GM18508 (cell line): ENCODE measurements around the gene FBXL17.

Experiments
- ATAC-seq: cut with Tn5 transposase; IDR thresholded peaks from one replicate; pipeline ENCODE4 v1.9.1; 2021; ENCODE audit warnings: moderate number of reproducible peaks; ENCODE audit not compliant: insufficient read depth, unreplicated experiment

The FBXL17 gene

GRCh38 chr5:107887166-107887943, 494.5 kb downstream of the FBXL17 start:
- no peak for ATAC-seq

- ATAC-seq = no peak
Measured at GRCh38 chr5:107885601-107886000, 496.3 kb downstream of the FBXL17 start.

- no peak for ATAC-seq
Measured at GRCh38 chr5:107884871-107885270, 497.0 kb downstream of the FBXL17 start.

DNA sequence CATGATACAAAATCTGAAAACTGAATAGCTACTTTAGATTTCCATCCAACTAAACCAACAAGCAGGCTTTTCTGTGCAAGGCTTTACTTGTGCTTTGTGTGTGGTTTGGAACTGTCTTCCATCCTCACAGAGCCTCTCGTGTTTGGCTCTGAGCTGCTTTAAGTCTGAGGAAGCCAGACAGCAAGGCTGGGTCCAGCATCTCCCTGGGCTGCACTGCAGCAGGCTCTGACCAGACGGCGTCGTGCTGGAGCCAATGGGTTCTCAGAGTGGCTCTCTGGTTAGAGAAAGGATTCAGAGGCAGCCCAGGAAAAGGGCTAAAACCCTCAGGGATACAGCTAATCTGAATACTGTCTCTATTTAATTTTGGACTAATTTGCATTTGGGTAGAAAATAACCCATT, 503.2 kb downstream of the FBXL17 start:
- no peak for ATAC-seq

DNA sequence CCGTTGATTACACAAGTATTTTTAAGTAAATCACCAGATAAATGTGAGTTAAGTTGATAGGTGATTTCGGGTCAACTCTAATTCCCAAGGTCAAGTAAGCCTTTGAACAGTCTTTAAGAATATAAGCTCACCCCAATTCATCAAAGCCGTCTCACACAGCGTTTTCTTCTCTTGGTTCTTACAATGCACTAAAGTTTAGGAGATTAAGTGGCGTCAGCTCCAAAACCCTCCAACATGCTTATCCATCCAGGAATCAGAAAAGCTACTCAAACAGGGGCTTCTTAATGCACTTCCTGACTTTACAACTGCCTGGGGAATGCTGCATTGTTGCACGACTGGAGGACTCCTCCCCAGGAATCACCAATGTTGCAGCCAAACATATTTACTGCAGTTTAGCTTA, 505.0 kb downstream of the FBXL17 start:
- no peak for ATAC-seq

DNA sequence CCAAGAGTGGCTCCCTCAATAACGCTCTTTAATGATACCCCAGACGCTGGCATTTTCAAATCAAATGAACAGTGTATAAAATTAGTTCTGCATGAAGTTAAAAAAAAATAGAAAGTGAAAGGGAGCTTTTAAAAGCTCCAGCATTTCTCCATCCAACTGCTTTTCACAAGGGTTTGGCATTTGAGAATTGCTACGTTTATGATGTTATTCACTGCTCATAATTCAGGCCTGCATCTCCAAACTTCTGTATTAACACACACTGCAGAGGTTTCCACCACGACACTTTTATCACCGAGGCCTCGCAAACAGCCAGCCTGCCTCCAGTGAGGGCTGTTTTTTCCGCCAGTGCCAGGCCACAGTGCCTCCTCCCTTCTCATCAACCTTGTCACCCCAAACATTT, 505.6 kb downstream of the FBXL17 start:
- no peak for ATAC-seq

DNA sequence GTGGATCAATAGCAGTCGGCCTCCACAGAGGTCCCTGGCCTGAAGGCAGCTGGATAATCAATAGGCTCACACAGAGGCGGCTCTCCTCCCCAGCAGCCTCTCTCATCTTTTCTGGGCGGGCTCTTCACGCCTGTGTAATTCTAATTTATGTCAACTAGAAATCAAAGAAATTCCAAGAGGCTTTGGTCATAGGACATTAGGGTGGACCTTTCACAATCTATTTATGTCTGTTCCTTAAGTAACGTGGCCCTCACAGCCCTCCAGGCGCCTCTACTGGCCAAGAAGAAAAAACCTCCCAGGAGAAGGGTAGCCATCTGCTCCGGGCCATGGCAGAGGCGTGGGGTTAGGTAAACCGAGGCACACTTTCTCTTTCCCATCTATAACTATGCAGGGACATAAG, 506.1 kb downstream of the FBXL17 start:
- ATAC-seq = no peak

GRCh38 chr5:107874795-107875194, 507.1 kb downstream of the FBXL17 start:
- no peak for ATAC-seq

DNA sequence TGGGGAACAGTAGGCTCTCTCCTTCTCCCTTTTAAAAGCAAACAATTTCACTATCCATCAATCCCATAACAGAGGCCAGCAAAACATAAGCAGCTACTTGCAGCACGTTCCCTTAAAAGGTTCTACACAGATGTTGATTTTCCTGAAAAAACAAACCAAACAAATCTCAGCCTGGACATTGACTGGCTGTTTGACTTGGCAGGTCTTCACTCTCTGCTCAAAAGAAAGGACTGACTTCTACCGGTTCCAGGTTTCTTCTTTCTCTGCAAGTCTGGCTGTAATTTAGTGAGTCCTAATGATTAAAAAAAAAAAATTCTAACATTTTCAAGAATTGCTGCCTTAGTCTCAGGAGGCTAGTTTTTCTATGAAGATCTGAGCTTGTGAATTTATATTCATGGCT, 508.0 kb downstream of the FBXL17 start:
- ATAC-seq = no peak

DNA sequence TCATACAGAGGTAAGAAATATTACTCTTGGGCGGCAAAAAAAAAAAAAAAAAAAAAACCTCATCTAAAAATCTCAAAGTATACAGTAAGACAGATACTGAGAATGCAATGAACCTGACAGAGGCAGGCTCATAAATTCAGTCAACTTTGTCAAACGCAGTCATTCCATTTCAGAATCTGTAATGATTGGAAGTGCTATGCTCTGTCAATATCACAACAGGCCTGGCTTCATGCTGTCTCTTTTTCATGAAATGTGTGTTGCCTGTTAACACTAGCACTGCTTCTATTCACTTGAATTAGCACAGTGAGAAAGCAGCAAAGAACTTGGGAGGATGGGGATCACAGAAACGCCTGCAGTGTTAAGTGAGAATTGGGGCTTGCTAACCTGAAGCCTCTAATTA, 510.9 kb downstream of the FBXL17 start:
- ATAC-seq = no peak

DNA sequence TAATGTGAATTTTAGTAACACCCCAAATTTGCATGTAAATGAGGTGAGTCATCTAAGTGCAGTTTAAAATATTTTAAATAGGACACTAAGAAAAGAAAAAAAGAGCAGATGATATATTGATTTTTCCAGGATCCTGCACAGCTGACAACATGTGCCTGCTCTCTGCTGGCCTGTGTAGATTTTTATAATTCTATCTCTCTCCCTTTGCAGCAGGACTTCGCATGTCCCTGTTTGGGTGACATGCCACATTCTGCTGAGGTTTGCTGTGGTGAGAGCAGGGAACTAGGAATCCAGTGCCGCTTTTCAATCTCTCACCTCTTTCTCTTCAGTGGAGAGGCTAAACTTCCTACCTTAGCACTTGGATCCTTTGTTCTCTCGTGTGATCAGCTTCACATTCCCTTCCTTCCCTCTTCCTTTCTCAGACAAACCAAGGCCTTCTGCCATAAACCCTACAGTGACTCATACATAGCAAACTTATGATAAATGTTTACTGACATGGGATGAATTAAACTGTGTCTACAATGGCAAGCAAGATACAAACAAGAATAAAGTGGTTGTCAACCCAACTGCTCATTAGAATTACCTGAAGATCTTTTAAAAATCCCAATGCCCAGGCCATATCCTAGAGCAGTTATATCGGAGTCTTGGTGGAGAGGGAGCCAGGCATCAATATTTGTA, 512.3 kb downstream of the FBXL17 start:
- ATAC-seq = no peak

DNA sequence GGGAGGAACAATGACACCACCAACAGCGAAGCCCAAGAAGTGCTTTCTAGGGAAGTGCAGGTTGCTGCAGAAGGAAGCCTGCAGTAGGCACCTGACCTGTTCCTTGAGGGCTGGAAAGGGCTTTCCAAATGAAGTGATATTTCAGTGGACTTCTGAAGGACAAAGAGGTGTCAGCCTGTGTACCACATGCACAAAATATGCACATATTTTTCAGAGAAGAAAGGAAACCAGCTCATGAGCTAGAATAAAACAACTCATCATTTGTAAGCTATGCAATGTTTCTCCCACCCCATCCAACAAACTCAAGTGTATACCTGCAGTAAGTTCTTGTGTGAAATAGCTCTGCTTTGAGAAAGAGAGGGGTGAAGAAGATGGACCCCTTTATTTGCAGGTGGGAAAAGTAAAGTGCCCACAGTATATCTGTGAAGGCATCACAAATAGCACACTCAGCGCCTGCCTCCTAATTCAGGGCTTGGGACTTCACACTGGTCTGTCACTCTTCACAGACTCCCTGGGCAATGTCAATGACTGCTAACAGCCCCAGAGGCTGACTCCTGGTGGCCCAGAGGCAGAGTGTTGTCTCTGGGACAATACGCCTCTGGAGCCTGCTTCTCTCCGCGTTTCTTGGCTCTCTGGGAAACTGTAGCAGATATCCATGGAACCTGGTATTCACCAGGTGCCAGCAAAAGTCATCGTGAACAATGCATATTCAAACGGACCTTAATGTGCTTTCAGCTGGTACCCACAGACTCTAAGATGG, 513.1 kb downstream of the FBXL17 start:
- no peak for ATAC-seq

DNA sequence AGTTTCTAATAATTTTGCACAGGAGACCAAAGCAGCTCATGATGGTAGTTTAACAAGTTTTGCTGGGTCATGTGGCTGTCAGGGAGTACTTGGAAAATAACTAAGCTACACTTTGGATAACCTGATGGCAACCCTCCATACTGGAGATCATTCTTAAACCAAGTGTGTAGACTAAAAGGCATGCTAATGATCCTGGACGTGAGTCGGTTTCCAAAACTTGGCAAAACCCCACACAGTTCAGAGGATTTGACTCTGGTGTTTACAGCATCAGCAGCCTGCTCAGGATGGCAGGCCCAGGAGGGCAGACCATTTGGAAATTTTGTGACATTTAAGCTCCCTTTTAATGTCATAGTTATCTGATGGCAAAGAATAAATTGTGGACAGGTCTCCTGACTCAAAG, 514.6 kb downstream of the FBXL17 start:
- ATAC-seq = no peak

- ATAC-seq = no peak
Measured at GRCh38 chr5:107864793-107865192, 517.1 kb downstream of the FBXL17 start.

DNA sequence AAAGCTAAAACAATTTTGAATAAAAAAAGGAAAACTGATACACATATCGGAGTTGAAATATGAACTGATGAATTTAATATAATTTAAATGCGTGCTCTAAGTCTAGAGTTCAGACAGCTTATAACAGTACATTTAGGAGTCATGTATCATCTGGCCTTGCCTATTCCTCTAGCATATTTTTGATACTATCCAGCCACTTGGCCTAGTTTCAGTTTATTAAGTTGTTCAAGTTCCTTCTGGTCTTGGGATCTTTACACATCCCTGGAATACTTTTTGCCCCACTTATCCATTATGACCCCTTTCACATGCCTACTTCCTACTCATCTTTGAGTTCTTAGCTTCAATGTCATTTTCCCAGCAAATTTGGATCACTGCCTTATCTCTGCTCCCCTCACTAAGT, 518.8 kb downstream of the FBXL17 start:
- ATAC-seq = no peak

- no peak for ATAC-seq
Measured at GRCh38 chr5:107861565-107861964, 520.3 kb downstream of the FBXL17 start.

DNA sequence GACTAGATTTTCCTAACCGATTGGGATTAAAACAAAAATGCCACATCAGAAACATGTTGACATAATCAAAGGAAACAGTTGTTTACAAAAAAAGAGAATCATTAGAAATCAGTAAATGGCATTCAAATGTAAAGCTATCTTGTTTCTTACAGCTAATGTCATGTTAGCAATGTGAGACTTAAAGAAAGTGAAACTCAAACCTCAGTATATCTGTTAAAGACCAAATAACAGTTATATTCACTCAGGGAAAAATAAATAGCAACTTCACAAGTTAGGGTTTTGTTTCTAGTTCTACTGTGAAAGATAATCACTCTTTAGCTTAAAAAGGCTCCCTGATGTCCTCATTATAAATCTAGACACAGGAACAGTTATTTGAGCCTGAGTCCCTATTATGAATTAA, 521.9 kb downstream of the FBXL17 start:
- ATAC-seq = no peak

- ATAC-seq = no peak
Measured at GRCh38 chr5:107858788-107859187, 523.1 kb downstream of the FBXL17 start.

DNA sequence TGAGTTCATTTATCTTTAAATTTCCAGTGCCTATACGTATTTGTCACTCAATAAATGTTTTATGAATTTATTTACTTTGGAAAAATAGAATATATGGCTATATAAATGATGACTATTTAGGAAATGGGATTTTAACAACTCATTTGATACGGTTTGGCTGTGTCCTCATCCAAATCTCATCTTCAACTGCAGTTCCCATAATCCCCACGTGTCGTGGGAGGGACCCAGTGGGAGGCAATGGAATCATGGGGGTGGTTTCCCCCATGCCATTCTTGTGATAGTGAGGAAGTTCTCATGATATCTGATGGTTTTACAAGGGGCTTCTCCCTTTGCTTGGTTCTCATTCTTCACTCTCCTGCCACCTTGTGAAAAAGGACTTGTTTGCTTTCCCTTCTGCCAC, 523.6 kb downstream of the FBXL17 start:
- no peak for ATAC-seq

DNA sequence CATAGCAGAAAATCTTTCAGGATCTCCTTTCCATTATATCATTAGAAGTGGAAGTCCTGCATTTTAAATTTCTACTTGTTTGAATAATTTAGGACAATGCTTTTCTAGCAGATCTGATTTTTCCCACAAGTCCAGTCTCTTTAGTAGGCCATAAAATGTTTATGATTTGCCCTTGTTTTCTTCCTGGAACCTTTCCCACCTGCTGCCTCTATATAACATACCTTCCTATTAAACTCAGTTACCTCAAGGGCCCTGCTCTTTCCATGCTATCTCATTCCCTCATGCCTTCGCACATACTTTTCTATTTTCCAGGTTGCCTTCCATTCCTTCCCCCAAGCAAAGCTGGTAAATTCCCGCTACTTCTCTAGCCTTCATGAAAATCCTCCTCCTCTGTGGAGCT, 524.1 kb downstream of the FBXL17 start:
- ATAC-seq = no peak

- no peak for ATAC-seq
Measured at GRCh38 chr5:107855171-107855570, 526.7 kb downstream of the FBXL17 start.
